ENCODE data around the gene SERPINB10. TPM values are rescaled to one million over a fixed set of nuclear protein-coding genes. Genes with fewer than 3 reads are reported as not detected.

Gene SERPINB10
- polyA plus RNA-seq, 2 of the 4 experiments (the other 2 are of a cell fraction): not detected

DNA sequence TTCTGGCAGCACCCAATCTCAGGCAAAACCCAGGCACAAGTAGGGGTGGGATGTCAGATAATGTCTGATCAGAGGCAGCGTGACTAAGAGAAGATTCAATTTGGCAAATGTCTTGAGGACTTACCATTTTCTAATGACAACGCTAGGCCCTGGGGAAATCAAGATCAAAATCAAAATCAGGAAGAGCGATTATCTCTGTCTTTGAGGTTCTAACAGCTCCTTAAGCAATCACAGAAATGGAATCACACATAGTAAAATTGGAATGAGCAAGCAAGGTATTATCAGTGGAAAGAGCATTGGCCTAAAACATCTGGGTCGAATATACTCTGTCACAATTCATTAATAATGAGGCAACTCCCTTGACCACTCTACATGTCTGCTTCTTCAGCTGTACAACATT, 28.8 kb upstream of the SERPINB10 start (continued):
- TF ChIP-seq RAD21 (conservative IDR thresholded peaks at IDR 0.05 in 1 of 2, IDR thresholded peaks at IDR 0.05 in 1 of 2): no peak

DNA sequence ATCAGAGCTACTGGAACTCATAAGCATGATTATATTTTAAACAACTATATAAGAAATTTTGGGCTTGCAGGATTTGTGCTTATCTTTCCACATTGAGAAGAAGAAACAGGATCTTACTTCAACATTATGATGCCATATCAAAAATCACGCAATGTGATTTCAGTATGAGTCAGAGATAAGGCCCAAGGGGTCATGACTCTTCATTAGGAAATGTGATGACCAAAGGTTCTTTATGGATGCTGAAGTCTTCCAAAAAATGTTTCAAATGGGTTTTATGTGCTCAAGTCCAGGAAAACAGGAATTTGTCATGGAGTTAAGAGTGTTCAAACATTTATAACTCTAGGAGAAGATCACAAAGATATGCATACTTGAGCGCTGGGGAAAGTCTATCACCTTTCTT, 28.0 kb upstream of the SERPINB10 start:
- 26% methylated on average over 2 of the region's 2 CpGs for WGBS (ENCODE audit: missing lambda C conversion rate)
- POLR2A ChIA-PET: no interaction called here

DNA sequence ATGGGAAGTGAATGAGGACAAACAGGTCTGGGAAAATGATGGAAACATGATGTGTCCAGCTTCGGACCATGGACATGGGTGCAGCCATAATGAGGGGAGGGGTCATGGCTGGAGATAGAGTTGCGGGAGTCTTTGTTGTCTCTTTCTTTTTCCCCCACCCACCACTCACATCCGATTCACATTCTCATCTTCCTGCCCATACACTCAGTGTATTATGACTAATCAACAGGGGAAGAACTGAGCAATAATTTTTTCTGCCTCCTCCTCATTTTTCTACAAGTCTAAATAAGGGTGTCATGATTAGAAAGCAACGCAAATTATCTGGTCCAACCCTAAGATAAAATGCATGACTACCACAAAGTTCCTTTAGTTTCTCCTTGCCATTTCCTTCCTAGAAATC, 25.9 kb upstream of the SERPINB10 start:
- WGBS (ENCODE audit: missing lambda C conversion rate): 72% methylated on average over 4 of the region's 4 CpGs
- Histone ChIP-seq H3K4me3 (no peak overlapping the region), H3K27ac (no peak overlapping the region), H3K4me1 (no peaks in the 10 kb centered on the region), H3K9me3 (no peaks in the 10 kb centered on the region), H3K4me2 (no peak overlapping the region)
- ChIA-PET CTCF (no interaction called here), POLR2A (no interaction called here)
- FAIRE-seq (no peak), ATAC-seq (no peak), DNase-seq (ENCODE audit: low read depth in 1 of 2, low spot score in 1 of 2) (no peak)
- TF ChIP-seq PHF8 (IDR thresholded peaks at IDR 0.05; ENCODE audit: borderline replicate concordance, low read depth): no peak
- no peak for TF ChIP-seq ZNF302 (CRISPR knock-in tag; IDR thresholded peaks at IDR 0.05)
- no peak for TF ChIP-seq EHF (CRISPR knock-in tag; IDR thresholded peaks at IDR 0.05)
- no peak for TF ChIP-seq RFX5 (IDR thresholded peaks at IDR 0.05)
- TF ChIP-seq CBX8 (IDR thresholded peaks at IDR 0.05): no peak
- no peak for TF ChIP-seq GATA3 (IDR thresholded peaks at IDR 0.05; ENCODE audit: borderline replicate concordance)
- TF ChIP-seq ZSCAN20 (CRISPR knock-in tag; IDR thresholded peaks at IDR 0.05): no peak
- TF ChIP-seq CHD4 (IDR thresholded peaks at IDR 0.05; ENCODE audit: borderline replicate concordance): no peak
- TF ChIP-seq NFE2L2 (conservative IDR thresholded peaks at IDR 0.05; ENCODE audit: low read length): no peak
- no peak for TF ChIP-seq MAZ (IDR thresholded peaks at IDR 0.05; ENCODE audit: borderline replicate concordance, low read depth, low read length)
- TF ChIP-seq RAD21 (conservative IDR thresholded peaks at IDR 0.05 in 1 of 2, IDR thresholded peaks at IDR 0.05 in 1 of 2): no peak
- TF ChIP-seq, protein P1, sequence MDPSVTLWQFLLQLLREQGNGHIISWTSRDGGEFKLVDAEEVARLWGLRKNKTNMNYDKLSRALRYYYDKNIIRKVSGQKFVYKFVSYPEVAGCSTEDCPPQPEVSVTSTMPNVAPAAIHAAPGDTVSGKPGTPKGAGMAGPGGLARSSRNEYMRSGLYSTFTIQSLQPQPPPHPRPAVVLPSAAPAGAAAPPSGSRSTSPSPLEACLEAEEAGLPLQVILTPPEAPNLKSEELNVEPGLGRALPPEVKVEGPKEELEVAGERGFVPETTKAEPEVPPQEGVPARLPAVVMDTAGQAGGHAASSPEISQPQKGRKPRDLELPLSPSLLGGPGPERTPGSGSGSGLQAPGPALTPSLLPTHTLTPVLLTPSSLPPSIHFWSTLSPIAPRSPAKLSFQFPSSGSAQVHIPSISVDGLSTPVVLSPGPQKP (IDR thresholded peaks at IDR 0.05; ENCODE audit: low read depth, low read length): no peak
- no peak for TF ChIP-seq SREBF2 (IDR thresholded peaks at IDR 0.05)
- TF ChIP-seq FOXS1 (CRISPR knock-in tag; IDR thresholded peaks at IDR 0.05): no peak
- no peak for TF ChIP-seq POLR2A (IDR thresholded peaks at IDR 0.05; ENCODE audit: low read length)
- TF ChIP-seq TP53 (CRISPR knock-in tag; IDR thresholded peaks at IDR 0.05): no peak
- no peak for TF ChIP-seq KDM5A (IDR thresholded peaks at IDR 0.05)

More for the DNA sequence above, 28.0 kb upstream of the SERPINB10 start:
- Histone ChIP-seq H3K4me1 (no peaks in the 10 kb centered on the region), H3K4me3 (no peak overlapping the region), H3K27ac (no peak overlapping the region), H3K9me3 (no peaks in the 10 kb centered on the region), H3K4me2 (no peak overlapping the region)
- FAIRE-seq (no peak), ATAC-seq (no peak), DNase-seq (ENCODE audit: low read depth in 1 of 2, low spot score in 1 of 2) (no peak)
- CTCF ChIA-PET: no interaction called here
- TF ChIP-seq EP300 (IDR thresholded peaks at IDR 0.05): no peak
- no peak for TF ChIP-seq JUN (IDR thresholded peaks at IDR 0.05)
- TF ChIP-seq, protein P2, sequence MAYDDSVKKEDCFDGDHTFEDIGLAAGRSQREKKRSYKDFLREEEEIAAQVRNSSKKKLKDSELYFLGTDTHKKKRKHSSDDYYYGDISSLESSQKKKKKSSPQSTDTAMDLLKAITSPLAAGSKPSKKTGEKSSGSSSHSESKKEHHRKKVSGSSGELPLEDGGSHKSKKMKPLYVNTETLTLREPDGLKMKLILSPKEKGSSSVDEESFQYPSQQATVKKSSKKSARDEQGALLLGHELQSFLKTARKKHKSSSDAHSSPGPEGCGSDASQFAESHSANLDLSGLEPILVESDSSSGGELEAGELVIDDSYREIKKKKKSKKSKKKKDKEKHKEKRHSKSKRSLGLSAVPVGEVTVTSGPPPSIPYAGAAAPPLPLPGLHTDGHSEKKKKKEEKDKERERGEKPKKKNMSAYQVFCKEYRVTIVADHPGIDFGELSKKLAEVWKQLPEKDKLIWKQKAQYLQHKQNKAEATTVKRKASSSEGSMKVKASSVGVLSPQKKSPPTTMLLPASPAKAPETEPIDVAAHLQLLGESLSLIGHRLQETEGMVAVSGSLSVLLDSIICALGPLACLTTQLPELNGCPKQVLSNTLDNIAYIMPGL (CRISPR knock-in tag; IDR thresholded peaks at IDR 0.05; ENCODE audit: borderline replicate concordance): no peak
- TF ChIP-seq SMC3 (IDR thresholded peaks at IDR 0.05): no peak
- TF ChIP-seq, protein P3, sequence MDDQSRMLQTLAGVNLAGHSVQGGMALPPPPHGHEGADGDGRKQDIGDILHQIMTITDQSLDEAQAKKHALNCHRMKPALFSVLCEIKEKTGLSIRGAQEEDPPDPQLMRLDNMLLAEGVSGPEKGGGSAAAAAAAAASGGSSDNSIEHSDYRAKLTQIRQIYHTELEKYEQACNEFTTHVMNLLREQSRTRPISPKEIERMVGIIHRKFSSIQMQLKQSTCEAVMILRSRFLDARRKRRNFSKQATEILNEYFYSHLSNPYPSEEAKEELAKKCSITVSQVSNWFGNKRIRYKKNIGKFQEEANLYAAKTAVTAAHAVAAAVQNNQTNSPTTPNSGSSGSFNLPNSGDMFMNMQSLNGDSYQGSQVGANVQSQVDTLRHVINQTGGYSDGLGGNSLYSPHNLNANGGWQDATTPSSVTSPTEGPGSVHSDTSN (IDR thresholded peaks at IDR 0.05): no peak
- TF ChIP-seq EHMT2 (IDR thresholded peaks at IDR 0.05; ENCODE audit: low read depth): no peak
- no peak for TF ChIP-seq CEBPB (IDR thresholded peaks at IDR 0.05)
- TF ChIP-seq, protein P4, sequence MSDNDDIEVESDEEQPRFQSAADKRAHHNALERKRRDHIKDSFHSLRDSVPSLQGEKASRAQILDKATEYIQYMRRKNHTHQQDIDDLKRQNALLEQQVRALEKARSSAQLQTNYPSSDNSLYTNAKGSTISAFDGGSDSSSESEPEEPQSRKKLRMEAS (IDR thresholded peaks at IDR 0.05): no peak
- TF ChIP-seq RNF2 (IDR thresholded peaks at IDR 0.05; ENCODE audit: borderline replicate concordance, low read depth): no peak
